Activated CD4-positive, alpha-beta T cell treated with anti-CD3 and anti-CD28 coated beads, Interleukin-2, amount 50 U/mL, for 1 hour (primary cell): ENCODE data around the gene RBMXL3.
"Not testable (repeated sequence)": the region's sequence is repeated elsewhere in the genome, so short reads cannot be mapped to it uniquely, and the experiment has no call there.

ENCODE experiments used
- DNase-seq: peaks from one replicate; pipeline ENCODE4 v3.0.0-alpha.2; 2020

Gene RBMXL3

DNA sequence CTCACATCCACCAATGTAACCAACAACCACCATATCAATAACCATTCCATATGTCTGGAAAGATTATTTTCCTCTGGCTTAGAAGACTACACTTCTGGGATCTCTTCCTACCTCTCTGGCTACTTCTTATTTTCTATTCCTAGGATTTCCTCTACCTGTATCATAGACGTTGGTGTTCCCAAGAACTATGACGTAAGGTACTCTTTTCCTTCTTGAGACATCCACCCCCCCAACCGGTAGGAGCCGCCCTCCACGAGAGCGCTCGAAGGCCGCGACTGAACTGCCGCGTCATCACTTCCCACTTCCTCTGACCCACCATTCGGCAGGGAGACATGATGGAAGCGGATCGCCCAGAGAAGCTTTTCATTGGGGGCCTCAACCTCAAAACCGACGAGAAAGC, at the start of gene RBMXL3:
TSS of gene RBMXL3 (plus strand) at position 301 of the 400 bp plus-strand sequence. CDS start at position 333, 32 bp downstream.
- DNase-seq, result no peak

DNA sequence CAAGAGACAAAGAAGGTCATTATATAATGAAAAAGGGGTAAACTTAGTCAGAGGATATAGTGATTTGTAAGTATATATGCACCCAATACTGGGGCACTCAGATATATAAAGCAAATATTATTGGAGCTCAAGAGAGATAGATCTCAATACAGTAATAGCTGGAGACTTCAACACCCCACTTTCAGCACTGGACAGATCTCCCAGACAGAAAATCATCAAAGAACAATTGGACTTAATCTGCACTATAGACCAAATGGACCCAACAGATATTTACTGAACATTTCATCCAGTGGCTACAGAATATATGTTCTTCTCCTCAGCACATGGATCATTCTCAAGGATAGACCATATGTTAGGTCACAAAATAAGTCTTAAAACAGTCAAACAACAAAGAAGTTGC, 47.2 kb upstream of the RBMXL3 start:
- no peak for DNase-seq

DNA sequence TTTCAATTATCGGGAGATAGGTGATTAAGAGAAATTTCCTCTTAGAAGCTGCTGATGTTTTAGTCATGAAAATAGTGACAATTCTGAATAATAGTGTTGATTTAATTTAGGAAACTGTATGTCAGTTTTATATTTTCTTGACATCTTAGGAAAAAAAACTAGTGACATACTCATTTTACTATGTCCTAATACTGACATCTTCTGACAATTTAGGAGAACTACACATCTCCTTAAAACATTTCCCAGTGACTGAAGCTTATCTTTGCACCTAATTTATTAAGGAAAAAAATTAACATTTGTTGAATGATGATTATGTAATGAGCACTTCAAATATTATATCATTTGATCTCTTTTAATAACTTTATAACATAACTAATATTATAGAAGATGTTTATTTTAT, 42.0 kb upstream of the RBMXL3 start:
- DNase-seq, result no peak

DNA sequence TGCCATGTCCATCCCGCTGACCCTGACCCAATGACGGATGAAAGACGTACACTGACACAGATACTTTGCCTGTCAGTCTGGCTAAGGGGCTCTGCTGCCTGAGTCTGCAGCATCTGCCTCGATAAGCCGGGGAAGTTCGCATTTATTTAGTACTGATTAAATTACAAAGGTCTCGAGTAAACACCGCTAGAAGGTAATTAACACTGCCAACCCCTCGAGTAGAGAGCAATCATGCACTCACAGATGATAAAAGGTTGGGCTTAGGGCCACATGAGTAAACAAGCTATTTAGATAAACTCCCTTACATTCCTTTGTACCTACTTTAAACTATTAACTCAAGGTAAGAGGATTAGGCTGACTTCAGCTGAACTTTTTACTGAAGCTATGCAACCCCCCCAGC, 16.0 kb upstream of the RBMXL3 start:
- no peak for DNase-seq

DNA sequence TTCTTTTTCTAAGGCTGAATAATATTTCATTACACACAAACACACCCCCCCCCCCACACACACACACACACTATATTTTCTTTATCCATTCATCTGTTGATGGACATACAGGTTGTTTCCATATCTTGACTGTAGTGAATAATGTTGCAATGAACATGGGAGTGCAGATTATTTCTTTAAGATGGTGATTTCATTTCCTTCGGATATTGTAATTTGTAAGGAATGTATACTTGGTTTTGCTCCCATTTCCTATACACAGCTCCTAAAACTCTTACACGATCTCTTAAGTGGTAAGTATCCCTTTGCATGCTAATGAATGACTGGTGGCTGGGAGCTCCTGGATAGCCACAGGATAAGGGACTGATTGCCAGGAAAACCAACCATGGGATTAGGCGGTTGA, 14.7 kb upstream of the RBMXL3 start:
- no peak for DNase-seq

DNA sequence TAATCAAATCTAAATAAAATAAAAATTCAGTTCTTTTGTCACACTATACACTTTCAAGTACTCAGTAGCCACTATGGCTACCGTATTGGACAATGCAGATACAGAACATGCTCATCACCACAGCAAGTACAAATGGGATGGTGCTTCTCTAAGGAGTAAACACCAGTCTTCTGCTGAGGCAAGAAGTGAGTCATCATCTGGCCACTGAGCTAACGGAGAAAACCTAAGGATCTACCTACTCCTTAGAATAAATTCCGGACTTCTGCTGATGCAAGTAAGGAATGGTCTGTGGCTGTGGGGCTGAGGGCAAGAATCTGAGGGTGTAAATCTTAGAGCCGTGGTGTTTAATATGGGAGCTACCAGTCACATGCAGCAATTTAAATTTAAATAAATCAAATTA, 11.3 kb upstream of the RBMXL3 start:
- DNase-seq, result no peak

DNA sequence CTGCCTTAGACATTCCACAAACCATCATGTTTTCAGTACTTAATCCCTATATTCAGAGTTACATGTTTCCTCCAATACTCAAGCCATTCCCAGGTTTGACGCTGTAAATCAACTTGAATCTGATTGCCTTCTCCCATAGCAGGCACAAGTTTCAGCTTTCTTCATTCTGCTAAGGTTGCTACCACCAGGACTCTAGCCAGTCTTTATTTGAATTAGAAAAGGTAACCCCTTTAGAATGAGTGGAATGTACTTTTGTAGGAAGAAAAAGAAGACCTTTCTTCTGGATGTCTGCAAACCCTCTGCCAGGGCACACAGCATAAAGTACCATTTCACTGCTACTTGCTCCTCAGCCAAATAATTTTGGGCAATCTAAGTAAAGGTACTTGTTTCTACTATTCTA, 10.7 kb upstream of the RBMXL3 start:
- DNase-seq, result no peak

DNA sequence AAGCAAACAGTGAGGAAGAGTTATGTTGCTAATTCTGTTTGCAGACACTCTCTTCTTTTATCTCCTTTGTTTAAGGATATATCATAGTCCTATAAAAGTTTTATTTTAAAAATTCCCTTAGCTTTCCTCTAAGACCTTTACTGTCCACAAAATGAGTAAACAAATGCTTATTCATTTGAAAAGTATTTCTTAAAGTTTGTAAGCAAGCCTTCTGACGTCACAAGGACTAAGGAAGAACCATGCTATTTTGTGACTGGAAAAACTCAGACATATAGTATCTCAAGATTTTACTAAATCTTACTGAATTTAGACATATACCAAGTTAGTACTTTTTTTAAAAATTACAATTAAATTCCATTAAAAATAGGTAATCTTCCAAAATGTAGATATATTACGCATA, 5.2 kb upstream of the RBMXL3 start:
- DNase-seq, result no peak

DNA sequence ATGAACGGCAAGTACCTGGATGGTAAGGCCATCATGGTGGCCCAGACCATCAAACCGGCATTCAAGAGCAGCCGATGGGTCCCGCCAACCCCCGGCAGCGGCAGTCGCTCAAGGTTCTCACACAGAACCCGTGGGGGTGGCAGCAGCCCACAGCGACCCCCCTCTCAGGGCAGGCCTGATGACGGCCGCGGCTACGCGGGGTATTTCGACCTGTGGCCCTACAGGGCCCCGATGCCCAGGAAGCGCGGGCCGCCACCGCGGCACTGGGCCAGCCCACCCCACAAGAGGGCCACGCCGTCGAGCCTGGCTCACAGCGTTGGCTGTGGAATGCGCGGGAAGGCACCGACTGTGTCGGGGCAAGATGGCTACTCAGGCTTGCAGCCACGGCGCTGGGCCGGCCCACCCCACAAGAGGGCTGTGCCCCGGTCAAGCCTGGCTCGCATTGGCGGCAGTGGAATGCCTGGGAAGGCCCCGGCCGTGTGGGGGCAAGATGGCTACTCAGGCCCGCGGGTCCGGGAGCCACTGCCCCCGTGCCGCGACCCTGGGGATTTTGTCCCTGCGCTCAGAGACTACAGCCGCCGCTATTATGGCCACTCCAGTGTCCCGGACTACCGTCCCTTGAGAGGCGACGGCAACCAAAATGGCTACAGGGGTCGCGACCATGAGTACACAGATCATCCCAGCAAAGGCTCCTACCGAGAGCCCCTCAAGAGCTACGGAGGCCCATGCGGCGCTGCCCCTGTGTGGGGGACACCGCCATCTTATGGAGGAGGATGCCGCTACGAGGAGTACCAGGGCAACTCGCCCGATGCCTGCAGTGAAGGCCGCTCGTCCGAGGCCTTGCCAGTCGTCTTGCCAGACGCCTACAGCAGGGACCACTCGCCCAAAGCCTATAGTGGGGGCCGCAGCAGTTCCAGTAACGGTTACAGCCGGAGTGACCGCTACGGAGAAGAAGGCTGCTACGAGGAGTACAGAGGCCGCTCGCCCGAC, 731 bp downstream of the RBMXL3 start:
- DNase-seq, result no peak

DNA sequence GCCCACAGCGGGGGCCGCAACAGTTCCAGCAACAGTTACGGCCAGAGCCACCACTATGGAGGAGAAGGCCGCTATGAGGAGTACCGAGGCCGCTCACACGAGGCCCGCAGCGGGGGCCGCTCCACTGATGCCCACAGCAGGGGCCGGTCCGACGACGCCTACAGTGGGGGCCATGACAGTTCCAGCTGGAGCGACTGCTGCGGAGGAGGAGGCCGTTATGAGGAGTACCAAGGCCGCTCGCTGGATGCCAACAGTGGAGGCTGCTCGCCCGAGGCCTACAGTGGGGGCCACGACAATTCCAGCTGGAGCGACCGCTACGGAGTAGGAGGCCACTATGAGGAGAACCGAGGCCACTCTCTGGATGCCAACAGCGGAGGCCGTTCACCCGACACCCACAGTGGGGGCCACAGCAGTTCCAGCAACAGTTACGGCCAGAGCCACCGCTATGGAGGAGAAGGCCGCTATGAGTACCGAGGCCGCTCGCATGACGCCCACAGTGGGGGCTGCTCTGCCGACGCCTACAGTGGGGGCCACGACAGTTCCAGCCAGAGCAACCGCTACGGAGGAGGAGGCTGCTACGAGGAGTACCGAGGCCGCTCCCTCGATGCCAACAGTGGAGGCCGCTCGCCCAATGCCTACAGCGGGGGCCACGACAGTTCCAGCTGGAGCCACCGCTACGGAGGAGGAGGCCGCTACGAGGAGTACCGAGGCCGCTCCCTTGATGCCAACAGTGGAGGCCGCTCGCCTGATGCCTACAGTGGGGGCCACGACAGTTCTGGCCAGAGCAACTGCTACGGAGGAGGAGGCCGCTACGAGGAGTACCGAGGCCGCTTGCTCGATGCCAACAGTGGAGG, 1.7 kb downstream of the RBMXL3 start:
- DNase-seq, result no peak

DNA sequence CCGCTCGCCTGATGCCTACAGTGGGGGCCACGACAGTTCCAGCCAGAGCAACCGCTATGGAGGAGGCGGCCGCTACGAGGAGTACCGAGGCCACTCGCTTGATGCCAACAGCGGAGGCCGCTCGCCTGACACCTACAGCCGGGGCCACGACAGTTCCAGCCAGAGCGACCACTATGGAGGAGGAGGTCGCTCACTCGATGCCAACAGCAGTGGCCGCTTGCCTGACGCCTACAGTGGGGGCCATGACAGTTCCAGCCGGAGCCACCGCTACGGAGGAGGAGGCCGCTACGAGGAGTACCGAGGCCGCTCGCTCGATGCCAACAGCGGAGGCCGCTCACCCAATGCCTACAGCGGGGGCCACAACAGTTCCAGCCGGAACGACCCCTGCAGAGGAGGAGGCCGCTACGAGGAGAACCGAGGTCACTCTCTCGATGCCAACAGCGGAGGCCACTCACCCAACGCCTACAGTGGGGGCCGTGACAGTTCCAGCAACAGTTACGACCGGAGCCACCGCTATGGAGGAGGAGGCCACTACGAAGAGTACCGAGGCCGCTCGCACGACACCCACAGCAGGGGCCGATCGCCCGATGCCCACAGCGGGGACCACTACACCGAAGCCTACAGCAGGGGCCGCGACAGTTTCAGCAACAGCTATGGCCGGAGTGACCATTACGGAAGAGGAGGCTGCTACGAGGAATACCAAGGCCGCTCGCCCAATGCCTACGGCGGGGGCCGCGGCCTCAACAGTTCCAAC, 2.5 kb downstream of the RBMXL3 start:
- no peak for DNase-seq

DNA sequence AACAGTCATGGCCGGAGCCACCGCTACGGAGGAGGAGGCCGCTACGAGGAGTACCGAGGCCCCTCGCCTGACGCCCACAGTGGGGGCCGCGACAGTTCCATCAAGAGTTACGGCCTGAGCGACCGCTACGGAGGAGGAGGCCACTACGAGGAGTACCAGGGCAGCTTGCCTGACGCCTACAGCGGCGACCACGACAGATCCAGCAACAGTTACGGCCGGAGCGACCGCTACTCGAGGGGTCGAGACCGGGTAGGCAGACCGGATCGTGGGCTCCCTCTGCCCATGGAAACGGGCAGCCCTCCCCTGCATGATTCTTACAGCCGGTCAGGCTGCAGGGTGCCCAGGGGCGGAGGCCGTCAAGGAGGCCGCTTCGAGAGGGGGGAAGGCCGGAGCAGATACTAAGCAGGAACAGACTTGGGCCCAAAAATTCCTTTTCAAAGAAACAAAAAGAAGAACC, 3.1 kb downstream of the RBMXL3 start:
- no peak for DNase-seq

DNA sequence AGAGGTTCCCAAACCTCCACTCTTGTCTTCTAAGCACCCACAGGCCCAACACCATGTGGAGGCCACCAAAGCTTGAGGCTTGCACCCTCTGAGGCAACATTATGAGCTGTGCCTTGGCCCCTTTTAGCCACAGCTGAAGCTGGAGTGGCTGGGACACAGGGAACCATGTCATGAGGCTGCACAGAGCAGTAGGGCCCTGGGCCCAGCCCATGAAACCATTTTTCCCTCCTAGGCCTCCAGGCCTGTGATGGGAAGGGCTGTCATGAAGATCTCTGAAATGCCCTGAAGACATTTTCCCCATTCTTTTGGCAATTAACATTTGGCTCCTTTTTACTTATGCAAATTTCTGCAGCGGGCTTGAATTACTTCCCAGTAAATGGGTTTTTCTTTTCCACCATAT, 14.8 kb downstream of the RBMXL3 start:
- no peak for DNase-seq

DNA sequence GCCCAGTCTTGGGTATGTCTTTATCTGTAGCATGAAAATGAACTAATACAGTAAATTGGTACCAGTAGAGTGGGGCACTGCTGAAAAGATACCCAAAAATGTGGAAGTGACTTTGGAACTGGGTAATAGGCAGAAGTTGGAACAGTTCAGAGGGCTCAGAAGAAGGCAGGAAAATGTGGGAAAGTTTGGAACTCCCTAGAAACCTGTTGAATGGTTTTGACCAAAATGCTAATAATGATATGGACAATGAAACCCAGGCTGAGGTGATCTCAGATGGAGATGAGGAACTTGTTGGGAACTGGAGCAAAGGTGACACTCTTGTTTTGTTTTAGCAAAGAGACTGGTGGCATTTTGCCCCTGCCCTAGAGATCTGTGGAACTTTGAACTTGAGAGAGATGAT, 20.3 kb downstream of the RBMXL3 start:
- DNase-seq, result not testable (repeated sequence)

DNA sequence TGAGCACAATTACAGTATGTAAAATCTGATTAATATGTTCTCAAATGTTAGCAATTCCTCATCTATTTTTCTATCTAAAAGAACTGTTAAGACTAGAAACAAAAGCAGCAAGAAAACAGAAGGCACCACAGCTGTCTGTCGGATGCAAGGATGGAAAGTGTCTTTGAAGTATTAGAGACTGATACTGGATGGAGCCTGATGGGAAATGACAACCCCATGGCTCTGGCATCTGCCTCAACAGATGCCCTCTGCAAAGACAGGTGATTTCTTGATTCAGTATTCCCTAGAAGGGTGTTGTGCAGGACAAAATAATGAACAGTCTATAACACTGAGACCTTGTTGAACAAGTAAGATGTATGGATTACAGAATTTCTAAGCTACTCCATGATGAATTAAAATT, 24.9 kb downstream of the RBMXL3 start:
- DNase-seq, result no peak

DNA sequence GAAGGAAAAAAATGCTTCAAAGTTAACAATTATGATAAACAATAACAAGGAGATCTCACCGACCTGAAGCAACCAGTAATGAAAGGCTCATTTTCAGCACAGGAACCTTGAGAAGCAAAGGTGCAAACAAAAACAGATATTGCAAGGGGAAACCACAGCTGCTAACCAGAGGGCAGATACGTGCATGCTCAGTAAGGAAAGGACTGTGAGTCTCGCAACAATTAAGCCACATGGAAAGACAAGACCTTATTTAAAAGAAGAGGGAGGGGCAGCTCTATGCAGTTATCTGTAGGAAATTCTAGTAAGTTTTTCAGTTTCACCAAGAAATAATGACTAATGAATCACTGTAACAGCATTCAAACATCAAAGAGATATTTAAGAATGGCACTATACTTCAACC, 25.4 kb downstream of the RBMXL3 start:
- DNase-seq, result no peak

DNA sequence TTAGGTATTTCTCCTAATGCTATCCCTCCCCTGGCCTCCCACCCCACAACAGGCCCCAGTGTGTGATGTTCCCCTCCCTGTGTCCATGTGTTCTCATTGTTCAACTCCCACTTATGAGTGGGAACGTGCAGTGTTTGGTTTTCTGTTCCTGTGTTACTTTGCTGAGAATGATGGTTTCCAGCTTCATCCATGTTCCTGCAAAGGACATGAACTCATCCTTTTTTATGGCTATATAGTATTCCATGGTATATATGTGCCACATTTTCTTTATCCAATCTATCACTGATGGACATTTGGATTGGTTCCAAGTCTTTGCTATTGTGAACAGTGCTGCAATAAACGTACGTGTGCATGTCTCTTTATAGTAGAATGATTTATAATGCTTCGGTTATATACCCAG, 28.1 kb downstream of the RBMXL3 start:
- not testable (repeated sequence) for DNase-seq

DNA sequence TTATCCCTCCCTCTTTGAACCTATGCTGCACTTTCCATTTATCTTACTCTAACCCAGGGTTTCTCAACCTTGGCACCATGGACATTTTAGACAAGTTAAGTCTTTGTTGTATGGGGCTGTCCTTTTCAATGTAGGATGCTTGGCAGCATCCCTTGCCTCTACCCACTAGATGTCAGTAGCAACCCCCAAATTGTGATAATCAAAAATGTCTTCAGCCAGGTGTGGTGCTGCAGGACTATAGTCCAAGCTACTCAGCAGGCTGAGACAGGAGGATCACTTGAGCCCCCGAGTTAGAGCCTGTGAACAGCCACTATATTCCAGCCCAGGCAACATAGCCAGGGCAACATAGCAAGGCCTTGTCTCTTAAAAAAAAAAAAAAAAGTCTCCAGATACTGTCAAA, 37.7 kb downstream of the RBMXL3 start:
- DNase-seq, result no peak

DNA sequence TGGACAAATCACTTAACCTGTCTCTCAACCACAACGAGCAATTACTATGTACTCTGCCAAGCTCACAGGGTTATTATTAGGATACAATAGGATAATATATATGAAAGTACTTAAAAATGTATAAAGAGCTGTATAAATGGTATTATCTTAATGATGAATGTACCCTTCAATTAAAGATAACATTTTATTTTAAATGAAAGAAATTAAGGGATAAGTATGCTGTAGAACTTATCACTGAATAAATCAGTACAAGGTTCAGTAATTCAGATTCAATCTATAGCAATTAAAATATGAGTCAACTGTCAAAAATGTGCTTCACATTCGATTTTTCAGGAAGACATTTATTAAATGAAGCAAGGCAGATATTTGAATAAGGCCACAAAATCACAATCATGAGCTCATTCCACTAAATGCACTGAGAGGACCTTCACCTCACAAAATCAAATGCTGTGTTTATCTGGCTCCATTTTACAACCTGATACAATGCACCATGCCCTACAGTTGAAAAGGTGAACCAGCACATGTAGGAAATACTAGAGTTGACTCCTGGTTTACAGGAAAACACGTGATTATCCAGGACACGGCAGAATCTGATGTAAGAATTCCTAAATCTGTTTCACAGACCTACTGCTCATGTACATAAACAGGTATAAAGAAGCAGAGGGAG, 40.3 kb downstream of the RBMXL3 start:
- no peak for DNase-seq

DNA sequence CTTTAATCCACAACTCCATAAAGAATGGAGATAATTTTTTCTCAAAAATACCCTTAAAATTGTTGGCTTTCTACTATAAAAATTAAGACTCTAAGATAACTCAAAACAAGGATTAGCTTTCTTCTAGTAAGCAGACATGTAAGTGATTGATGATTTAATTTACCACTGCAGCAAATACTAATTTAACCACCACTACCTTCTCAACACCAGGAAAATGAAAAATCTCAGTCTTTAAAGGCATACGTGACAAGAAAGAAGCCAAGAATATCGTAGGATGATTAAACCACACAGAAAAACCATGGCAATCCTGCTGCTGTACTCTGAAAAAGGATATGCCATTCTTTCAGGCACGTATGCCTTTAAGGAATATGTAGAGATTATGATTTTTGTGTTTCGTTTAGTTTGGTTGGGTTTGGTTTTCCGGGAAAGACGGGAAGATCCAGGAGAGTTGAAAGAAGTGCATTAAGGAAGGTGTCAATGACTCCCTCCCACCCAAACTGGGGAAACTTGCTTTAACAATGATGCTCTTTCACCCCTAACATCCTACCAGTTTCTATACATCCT, 43.8 kb downstream of the RBMXL3 start:
- no peak for DNase-seq

DNA sequence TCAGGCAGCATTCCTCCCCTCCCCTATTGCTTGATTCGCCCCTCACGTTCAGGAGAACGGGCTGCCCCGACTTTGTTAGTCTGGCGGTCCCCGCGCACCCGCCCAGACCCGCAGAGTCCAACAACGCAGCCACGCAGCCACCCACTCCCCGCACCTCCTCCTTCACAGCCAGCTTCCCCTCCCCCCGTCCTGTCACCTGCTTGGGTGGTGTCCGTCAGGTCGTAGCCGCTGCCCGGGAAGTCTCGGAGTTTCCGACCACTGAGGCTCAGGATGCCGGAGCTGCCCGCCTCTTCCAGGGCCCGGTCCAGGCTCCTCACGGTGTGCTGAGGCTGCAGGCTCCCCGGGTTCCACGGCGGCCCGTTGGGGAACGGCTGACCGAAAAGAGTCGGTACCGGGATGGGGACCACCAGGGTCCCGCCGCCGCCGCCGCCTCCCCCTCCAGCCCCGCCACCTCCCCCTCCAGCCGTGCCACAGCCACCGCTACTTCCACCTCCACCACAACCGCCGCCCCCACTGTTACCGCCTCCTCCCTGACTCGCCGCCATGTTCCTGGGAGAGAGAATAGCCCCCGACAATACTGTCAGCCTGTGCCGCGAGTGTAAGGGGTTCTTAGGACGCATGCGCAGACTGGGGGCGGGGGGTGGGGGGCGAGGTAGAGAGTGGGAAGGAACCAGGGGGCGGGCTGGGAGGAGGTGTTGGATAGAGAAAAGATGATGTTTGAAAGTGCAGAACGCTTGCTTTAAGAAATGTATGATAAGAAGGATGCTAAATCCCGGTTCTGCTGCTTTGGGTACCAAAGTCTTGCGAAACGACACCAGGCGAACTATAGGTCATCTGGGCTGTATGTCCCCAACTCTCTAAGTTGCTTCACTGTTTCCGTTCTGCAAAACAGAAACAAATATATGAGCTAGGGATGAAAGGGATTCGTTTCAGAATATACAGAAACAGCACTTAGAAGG, 44.6 kb downstream of the RBMXL3 start, which contains the start of gene LRCH2:
TSS of gene LRCH2 (minus strand) at position 600 of the 959 bp plus-strand sequence. CDS start at position 545, 55 bp downstream.
- no peak for DNase-seq
